ENCODE data around the gene CEBPZ.

CEBPZ gene

DNA sequence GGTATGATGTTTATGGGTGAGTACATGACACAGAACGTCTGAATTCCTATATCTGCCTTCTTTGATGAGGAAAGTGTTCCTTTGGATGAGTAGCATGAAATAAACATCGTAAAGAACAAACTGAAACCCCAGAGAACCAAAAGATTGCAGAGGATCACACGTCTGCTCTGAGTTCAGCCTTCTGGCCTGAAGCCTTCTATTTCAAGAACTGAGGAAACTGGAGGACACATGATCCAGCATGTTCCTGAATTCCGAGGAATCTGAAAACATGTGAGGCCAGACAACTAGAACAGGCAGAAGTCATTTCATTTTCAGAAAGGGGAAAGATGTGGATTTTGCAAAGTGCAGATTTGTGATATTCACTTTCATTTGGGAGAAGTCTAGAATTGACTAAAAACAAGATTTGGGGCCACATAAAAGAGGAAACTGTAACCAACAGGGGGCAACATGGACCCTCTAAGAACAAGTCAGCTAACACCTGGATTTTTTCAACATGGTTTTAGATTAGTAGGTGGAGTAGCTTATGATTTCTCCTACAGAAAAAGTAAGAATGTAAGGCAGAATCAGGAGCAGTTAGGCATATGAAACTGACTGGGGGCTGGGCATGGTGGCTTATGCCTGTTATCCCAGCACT is 51.3 kb downstream of the CEBPZ start:
- no peak for DNase-seq (ENCODE audit: low read depth)

DNA sequence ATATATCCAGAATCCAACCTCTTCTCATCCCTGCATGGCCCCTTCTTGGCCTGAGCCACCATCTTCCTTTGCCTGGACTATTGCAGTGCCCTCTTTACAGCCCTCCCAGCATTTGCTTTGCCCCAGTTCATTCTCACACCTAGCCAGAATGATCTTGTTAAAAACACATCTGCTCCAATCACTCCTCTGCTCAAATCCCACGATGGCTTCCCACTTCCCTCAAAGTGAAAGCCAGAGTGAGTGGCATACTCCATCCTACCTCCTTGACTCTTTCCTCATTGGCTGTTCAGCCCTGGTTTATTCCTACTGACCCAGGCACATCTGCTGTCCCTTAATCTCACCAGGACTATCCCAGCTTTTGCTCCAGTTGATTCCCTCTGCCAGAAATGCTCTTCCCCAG is 57.7 kb downstream of the CEBPZ start:
- no peak for DNase-seq (ENCODE audit: low read depth)

DNA sequence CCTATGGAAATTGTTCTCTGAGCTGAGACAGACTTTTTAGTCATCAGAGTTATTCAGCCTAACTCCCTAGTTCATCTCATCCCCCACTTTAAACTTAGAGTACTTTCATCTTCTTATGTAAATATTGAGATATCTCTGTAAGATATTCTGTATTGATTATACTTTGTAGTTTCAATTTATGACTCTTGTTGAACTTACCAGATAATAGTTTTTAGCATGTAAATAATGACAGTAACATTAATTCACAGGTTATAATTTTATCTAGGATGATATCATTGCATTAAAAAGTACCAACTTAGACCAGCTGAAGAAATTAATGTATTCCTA is 59.8 kb downstream of the CEBPZ start:
- DNase-seq (ENCODE audit: low read depth) = no peak

DNA sequence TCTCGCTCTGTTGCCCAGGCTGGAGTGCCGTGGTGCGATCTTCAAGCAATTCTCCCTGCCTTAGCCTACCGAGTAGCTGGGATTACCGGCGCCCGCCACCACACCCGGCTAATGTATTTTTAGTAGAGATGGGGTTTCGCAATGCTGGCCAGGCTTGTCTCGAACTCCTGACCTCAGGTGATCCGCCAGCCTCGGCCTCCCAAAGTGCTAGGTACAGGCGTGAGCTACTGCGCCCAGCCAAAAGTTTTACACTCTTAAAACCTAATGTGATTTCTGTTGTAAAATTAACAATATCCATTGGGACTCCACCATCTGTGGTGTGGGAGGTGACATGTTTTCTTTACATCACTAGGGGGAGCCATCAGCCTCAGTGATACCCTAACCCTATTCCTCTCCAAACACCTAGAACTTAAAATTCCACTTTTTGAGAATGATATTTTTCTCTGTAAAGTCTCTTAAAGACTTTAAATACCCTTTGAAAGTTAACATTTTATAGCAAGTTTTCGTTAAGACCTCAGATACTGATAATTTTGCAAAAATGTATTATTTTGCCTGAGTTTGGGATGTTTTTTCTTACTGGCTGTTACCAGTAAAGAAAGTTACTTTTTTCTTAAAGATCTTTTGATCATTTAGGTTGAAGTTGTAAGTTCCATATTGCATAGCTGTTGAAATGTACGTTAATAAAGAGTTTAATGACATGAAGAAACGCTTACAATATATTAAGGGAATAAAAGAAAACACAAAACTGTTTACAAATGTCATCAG is 63.0 kb downstream of the CEBPZ start:
- DNase-seq (ENCODE audit: low read depth) = no peak

DNA sequence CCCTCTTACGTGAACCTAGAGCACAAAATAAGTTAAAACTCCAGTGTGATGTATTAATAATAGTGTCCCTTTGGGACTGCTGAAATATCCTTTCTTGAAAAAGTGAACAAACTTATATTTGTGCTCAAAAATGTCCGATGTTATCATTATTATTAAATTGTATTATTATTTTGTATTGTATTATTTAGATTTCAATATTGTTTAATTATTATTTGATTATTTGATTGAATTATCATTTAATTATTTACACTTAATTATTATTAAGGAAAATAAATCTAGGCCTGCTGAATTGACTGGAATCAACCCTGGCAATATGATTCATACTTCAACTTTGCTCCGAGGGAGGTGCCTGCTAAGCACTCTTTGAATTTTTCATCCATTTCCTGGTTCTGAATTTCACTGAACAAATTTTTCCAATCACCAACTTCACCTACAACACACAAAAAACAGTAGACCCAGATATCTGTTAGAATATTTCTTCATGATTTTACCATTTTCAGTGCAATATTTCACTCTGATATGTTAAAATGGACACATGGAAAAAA is 63.7 kb downstream of the CEBPZ start:
- DNase-seq (ENCODE audit: low read depth) = no peak

DNA sequence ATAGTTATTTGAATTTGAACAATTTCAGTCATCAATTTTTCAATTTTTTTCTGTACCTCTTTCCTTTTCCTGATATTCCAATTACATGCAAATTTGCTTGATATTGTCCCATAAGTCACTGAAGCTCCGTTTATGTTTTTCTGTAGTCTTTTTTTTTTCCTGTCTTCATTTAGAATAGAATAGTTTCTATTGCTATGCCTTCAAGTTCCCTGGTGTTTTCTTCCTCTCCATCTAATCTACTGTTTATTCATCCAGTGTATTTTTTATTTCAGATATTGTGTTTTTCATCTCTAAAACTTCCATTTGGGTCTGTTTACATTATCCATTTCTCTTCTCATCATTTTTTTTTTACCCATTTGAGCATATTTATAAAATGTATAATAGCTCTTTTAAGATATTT is 66.6 kb downstream of the CEBPZ start:
- no peak for DNase-seq (ENCODE audit: low read depth)

DNA sequence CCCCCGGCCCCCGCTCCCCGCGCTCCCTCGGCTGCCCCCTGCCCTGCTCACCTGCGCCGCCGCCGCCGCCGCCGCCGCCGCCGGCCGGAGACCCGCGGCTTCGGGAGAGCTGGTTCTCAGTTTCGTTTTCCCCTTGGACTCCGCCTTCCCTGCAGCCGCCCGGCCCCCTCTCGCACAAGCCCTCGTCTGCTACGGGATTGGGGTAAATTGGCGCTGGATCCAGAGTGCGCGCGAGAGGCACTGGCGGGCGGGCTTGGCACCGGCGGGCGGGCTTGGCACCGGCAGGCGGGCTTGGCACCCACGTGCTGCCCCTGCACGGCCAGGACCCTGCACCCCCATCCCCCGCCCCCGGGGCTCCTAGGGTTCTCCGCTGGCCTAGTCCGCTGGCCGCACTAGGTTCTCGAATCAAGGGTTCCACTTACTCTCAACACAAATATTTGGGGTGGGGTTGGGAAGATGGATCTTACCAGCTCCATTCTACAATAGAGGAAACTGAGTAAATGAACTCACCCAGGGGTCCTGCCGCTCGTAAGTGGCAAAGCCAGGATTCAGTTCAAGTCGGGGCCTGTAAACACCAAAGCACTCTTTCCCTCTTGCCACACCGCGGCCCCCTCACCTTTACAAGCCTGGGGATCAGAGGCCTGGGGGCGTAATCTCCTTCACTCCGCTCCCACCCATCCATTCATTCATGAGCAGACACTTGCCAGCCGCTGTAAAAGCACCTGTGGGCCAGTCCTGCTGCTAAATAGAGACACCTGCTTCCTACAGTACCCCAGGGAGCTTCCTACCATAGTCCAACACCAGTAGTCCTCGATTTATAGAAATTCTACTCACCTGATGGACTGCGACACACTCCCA is 74.3 kb downstream of the CEBPZ start, which contains the start of gene EIF2AK2:
Gene EIF2AK2, minus strand, starts transcription at position 124 of the 858 bp plus-strand sequence. CDS start 9,174 bp downstream, outside the sequence.
- DNase-seq (ENCODE audit: low read depth) = peak; percentile 63

DNA sequence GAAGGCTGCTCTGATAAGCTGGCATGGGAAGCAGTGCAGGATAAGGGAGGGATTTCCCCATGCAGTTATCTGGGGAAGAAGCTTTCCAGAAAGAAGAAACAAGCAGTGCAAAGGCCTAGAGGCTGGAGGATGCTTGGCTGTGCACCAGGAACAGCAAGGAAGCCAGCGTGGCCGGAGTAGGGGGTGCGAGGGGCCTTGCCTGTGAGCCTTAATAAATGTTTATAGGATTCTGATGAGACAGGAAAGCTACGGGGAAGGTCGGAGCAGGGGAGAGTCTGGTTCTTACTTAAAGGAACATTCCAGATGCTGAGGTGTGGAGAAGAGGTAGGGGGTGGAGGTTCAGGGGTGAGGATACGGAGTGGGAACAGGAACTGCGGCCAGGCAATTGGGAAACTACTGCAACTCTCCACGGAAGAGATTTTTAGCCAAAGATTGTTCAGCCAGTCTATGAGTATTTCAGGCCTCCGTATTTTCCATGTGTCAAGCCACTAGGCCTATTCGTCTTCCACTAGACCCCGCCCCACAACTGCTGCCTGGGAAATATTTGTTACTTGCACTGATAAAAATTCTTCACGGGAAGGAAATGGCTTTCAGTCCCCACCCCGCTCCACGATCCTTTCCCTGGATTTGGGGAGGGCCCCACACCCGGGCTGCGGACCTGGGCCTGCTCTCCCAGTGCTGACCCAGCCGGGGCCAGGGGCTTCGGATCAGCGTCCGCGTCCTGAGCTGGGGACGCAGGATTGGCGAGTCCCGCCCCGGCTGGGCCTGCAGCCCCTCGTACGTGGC is 75.1 kb downstream of the CEBPZ start:
- DNase-seq (ENCODE audit: low read depth) = no peak

DNA sequence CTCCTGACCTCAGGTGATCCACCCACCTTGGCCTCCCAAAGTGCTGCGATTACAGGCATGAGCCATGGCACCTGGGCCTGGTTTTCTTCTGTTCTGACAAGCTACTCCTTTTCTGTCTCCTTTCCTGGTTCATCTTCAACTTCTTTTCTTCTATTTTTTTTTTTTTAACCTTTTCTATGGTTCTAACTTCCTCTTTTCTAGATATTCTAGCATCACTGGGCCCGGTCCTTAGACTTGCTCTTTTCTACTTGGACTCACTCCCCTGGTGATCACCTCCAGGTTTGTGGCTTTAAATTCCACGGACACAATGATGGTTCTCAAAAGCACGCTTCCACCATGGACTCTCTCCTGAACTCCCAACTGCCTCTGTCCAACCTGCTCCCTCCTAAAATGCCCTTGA is 76.6 kb downstream of the CEBPZ start:
- no peak for DNase-seq (ENCODE audit: low read depth)

DNA sequence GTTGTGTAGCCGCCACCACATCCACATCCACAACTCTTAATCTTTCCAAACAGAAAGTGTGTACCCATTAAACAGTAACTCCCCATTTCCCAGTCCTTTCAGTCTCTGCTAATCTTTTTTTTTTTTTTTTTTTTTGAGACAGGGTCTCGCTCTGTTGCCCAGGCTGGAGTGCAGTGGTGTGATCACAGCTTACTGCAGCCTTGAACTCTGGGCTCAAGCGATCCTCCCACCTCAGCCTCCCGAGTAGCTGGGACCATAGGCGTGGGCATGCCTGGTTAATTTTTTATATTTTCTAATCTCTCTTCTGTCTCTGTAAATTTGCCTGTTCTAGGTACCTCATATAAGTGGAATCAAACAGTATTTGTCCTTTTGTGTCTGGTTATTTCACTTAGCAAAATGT is 78.2 kb downstream of the CEBPZ start:
- DNase-seq (ENCODE audit: low read depth) = no peak

All from stimulated activated CD8-positive, alpha-beta memory T cell treated with anti-CD3 and anti-CD28 coated beads, Interleukin-12 subunit alpha, Interleukin-12 subunit beta, amount 100 ng/mL, for 4 hours (primary cell).